DMS53 treated with DMSO at 0.1 percent for 48 hours (cell line): Measurements from ENCODE around the gene EHD1.

Experiments
- DNase-seq: peaks from one replicate; lab custom pipeline; 2025; ENCODE audit not compliant: unreplicated experiment; lab: John Stamatoyannopoulos, UW

Gene EHD1

DNA sequence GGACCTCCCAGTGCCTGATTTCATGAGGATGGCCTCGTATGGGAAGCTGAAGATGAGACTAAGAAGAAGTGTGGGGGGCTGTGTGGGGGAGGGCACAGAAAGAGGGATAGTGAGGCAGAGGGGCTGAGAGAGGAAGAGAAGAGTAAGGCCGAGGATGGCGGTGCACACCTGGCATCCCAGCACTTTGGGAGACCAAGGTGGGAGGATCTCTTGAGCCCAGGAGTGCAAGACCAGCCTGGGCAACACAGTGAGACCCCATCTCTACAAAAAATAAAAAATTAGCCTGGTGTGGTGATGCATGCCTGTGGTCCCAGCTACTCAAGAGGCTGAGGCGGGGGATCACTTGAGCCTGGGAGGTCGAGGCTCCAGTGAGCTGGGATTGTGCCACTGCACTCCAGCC is 13.5 kb upstream of the EHD1 start:
- DNase-seq = no peak

DNA sequence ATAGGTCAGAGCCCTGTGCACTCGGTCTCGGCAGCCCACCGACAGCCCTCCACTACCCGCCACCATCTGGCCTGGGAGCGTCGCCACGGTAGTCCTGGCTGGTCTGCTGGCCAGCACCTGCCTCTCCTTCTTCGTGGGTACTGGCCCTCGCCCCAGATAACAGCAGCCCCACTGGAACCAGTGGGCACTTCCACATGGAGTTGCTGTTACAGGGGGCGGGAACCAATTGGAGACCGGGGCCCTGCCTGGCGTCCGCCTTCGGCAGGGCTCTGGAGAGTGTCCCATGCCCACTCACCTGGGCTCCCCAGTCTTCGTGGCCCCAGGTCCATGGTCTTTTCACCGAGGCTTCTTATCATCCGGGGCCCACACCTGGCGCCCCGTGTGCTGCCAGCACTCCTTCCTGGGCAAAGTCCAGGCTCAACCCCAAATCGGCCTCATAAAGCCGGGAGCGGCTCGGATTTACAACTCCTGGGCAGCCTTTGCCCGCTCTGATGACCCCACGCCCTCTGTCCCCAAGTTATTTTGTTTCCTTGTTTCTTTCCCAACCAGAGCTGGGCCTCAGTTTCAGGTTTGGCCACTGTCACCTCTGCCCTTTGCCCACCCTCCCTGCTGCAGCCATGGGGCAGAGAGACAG is 12.9 kb upstream of the EHD1 start:
- DNase-seq = no peak

DNA sequence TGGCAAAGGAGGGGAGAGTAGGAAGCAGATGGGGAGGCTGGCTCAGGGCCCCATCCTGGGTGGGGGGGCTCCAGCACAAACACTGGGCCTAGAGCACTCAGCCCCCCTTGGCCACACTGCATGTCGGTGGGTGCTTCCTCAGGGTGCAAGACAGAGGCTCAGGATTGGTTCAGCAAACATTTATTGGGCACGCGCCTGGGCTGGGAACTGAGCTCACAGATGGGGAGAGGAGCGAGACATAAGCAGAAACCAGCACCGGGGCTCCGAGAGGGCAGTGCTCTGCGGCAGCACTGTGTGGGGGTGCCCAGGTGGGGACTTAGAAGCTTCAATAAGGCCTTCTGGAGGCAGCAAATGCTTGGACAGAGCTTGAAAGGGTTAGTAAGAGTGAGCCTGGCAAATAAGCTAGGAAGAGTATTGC is 12.1 kb upstream of the EHD1 start:
- DNase-seq = no peak

DNA sequence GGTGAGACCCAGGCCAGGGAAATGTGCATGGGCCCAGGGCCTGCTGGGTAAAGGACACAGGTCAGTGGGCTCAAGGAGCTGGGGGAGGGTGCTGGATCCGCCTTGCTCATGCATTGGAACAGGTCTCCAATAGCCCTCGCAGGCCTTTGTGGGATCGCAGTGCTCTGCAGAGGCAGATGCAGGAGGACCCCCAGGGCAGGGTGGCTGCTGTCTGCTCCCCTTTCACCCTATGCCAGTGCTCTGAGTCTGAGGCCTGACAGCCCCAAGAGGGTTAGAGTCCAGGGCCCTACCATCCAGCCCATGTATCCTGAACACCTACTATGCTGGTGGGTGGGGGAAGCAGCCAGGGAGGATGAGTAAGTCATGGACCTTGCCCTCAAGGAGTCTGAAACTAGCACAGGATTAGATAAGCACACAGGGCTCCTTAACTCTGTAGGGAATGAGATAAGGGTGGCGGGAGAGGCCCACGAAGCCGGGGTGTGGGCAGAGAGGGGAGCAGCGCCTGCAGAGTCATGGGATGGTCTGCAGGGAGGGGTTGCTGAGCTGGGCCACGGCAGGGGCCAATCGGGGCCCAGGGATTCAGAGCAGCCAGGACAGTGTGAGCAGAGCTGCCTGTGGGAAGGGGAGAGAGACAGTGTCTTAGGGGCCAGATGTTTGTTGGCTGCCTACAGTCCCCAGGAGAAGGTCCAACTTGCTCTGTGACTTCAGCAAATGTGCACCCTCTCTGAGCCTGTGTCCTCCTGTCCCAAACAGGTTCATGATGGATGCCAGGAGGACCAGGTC is 10.5 kb upstream of the EHD1 start:
- DNase-seq = no peak

DNA sequence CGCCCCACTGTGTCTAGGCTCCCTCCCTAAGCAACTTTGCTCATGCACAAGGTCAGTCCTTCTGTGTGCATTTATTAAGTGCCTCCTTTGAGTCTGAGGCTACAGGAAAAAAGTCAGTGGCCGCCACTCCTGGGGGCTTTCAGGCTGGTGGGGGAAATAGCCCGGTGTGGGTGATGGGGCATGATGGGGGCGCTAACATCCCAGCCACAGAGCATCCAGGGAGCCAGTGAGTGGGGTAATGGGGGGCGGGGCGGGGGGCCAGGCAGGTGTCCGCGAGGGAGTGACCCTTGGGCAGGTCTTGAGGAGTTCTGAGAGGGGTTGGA is 9.9 kb upstream of the EHD1 start:
- no peak for DNase-seq

DNA sequence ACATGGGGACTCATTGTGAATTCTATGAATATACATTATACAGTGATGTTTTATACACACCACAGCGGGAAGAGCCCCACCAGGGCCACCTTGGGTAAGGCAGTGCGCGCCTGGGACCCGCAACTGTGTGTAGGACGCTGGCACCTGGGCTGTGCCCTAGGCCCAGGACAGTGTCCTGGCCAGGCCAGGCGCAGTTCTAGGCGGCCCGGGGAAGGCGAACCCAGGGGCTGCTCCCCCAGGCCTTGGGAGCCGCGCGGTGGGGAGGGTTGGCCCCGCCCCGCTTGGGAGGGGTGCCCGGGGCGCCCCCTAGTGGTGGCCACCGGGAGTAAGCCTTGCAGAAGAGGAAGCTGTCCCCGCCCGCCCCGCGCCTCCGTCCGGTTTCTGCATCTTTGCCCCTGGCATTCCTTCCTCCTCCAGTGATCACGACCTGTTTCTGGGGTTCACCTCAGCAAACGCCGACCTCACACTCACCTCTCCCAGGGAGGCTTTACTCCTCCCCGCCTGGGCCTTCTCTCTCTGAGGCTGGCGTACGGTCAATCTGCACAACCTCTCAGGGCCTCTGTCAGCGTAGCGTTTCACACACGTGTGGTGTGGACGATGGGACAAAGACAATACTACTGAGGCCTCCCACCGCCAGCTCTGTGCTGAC is 9.5 kb upstream of the EHD1 start:
- DNase-seq = peak; percentile 60

DNA sequence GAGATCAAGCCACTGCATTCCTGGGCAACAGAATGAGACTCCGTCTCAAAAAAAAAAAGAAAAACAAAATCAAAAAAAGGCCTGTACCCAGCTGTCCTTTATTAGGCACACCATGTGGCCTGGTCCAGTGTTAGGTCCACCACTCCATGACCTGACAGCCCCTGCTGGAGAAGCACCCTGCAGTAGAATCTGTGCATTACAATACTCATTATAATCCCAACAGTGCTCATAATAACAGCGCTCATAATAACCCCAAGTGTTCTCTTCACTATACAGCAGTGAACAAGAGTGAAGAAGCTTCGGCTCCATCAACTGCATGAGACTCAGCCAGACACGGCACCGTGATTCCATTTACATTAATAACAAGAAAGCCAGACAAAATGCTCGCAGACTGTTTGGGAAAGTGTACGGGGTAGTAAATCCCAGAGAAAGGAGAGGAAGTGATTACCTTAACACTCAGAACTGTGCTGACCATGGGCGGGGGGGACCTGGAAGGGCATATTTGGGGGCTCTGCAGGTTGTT is 8.9 kb upstream of the EHD1 start:
- DNase-seq = no peak

DNA sequence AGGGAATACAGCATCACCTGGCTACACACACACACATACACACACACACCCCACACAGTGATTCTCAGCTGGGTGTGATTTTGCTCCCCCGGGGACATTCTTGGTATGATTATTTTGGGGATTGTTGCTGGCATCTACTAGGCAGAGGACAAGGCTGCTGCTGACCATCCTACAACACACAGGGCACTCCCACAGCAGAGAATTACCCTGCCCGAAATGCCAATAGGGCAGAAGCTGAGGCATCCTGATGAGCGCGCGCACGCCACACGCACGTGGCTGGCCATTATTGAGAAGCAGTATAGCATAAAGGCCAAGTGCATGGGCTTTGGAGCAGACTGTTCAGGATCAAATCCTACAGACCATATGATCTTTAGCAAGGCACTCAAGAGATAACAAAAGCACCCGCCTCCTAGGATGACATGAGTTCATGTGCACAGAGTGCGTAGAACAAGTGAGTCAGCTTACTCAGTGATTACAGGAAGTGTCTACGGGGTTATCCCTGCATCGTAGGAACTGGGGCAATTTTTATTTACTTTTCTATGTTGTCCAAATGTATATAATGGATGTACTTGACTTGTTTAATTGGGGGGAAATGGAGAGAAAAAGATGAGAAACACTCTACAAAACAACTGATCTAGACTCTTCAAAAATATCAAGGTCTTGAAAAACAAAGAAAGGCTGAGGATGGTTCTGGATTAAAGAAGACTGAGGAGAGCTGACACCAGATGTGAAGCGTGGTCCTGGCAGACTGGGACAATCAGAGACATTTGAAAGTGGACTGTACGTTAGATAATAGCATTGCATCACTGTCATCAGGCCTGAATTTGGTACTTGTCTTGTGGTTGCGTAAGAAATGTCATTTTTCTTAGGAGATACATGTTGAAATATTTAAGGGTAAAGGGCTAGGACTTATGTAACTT is 7.2 kb upstream of the EHD1 start:
- DNase-seq = peak; percentile 79

DNA sequence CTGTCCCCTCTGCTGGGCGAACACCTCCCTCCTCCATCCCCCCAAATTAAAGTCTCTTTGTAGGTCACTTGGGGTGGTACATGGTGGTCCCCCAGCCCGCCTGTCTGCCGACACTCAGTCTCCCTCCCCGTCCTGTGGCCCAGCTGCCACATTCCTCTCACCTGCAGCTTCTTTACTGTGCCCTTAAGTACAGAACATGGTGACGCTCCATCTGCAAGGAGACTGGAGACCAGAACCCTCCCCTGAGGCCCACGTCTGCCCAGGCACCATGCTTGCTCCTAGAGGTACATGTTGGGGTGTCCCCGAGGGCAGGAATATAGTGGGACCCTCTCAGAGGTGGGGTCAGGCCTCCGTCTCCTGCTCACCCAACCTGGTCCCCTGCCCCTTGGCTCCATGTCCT is 5.6 kb upstream of the EHD1 start:
- DNase-seq = no peak

DNA sequence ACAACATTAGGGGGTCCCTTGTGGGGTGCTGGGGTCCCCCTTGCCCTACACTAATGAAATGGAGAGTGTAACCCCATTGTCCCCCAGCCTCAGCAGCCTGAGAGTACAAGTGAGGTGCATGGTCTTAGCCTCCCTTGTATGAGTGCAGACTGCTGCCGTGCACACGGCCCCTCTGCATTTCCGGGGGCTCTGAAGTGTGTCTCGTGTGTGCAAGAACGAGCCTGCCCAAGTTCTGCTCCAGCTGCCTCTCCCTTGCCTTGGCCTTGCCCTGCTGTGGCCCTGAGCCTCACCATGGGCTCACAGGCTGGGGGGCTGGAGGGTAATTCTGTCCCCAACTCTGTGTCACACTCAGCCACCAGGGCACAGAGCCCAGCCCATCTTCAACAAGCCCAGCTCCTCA is 5.2 kb upstream of the EHD1 start:
- DNase-seq = no peak

DNA sequence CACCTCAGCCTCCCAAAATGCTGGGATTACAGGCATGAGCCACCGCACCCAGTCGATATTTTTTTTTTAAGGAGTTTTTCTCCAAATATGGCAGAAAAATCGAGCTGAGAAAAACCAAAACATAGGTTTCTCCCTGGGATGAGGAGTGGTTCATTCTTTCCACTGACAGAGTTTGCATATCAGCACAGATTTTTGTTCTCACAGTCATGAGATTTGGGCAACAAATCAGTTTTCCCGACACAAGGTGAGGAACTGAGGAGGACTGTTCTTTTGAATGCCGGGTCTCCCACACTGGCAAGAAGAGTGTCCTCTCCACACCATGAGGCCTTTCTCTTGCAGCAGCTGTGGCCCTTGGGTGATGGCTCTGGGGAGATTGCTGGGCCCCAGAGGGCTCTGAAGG is 3.8 kb upstream of the EHD1 start:
- no peak for DNase-seq

DNA sequence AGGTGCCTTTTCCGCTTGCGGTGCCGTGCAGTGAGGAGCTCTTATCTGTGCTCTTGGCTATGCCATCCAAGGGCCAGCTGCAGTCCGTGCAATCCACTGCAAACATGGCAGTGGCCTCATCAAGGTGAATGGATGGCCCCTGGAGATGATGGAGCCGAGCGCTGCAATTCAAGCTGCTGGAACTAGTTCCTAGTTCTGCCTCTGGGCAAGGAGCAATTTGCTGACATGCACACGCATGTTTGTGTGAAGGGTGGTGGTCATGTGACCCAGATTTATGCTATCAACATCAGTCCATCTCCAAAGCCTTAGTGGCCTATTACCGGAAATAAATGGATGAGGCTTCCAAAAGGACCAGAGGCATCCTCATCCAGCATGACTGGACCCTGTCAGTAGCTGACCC is 3.1 kb upstream of the EHD1 start:
- DNase-seq = no peak

DNA sequence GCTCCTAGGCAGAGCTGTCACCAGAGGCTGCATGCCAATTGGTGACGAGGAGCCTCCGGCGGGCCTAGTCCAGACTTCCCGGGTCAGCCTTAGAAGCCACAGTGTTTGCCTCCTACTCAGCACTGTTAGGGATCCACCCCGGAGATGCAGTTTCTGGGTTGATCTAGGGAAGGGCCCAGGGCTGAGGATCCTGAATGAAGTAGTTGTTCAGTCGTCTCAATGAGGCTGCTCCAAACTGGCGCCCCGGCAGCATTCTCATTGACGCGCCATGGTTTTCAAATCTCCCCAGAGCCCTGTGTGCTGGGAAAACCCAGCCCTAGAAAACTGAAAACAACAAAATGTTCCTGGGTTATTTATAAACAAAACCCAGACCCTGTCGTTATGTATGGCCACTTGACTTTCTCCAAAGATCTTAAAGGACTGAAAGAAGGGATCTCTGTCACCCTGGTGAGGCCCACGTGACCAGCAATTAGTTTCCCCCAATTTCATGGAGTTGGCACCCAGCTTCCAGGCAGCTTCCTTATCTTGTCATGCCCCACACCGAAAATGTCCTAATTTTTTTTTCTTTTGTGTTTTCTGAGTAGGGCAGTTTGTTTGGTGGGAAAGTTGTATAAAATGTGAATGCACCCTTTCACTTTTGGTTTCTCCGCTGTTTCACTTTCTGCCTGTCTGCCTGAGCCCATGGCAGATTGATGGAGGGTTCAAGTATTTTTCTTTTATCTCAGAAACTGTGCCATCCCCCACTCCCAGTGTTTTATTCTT is 2.0 kb upstream of the EHD1 start:
- no peak for DNase-seq

DNA sequence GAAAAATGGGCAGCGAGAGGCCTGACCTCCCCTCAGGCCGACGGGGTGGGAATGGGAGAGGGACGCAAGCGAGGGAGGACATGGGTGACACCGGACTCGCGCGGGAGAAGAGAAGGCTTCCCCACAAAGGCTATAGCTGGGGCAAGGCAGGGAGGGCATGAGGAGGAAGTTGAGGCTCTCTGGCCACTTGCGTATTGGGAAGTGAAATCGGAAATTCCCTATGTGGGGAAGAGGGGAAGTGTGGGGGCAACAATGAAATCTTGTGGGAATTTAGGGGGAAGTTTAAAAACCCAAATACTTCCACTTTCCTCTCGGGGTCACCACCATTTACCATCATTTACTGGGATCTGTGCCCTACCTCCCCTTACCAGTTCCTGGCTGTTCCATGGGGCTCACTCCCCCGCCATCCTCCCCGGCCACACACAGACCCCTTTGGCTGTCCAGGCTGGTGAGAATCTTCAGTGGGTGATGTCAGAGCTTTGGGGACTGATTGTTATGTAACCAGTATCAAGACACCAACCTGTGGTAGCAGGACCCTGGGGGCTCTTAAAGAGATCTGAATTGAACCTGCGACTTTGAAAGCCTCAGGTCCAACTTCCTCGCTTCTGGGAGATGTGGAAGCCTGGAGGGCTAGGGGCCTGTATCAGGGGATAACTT is 951 bp upstream of the EHD1 start:
- no peak for DNase-seq

DNA sequence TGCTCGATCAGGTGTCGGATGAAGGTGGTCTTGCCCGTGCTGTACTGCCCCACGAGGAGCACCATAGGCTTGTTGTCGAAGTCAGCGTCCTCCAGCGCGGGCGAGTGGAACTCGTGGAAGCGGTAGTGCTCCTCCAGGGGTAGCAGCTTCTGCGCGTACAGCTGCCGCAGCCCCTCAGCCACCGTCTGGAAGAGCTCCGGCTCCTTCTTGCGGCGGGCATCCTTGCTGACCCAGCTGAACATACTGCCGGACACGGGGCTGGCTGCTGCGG is 263 bp downstream of the EHD1 start:
- DNase-seq = peak; percentile 66

DNA sequence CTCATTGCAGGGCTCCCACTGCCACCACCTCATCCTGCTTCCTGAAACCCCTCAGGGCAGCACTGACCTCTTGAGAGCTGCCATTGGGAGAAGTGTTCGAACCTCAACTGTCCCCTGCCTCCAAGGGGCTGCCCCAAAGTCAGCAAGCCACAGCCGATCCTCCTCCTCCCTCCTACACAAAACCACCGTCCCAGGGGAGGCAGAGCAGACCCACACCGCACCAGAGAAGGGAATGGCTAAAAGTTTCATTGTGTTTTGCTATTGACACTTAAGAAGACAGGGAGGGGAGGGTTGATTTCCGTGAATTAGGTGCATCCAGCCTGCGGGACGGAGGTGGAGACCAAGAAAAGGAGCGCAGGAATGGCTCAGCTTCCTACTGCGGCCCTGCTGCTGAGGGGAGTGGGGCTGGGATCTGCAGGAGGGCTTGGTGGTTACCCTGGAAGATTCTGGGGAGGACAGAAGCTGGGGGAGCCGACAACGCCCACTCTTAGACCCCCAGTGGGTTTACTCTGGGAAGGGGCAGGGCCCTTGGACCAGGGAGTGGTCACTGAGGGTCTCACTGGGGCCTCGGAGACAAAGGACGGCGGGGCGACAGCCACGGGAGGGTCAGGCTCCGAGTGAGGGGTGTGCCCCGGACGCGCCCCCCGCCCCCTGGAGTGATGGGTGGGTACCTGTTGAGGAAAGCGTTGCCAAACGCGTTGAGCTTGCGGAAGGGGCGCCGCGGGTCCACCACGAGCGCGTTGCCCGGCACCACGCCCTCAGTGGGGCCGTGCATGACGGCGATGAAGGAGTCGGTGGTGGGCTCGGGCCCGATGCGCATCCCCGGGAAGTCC is 815 bp downstream of the EHD1 start:
- no peak for DNase-seq

DNA sequence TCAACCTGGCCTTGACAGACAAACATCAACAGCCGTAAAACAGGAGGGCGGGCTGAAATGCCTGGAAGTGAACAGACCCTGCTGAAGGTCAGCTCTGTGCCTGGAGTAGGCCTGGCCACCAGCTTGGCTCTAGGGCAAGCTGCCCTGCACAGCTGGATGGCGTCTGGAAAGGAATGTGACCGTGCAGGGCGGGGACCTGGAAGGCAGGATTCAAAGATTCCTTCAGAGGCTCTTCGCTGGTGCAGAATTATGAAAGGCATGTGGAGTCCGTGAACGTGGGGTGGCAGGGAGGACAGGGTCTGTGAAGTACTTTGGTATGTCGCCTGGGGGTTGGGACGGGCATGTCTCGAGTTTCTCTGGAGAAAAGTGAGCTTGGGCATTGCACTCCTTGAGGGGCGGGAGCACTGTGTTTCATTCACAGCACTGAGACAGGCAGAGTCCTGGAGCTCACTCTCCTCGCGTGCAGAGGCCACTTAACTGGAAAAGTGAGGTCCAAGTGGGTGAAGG is 1.5 kb downstream of the EHD1 start:
- DNase-seq = no peak

DNA sequence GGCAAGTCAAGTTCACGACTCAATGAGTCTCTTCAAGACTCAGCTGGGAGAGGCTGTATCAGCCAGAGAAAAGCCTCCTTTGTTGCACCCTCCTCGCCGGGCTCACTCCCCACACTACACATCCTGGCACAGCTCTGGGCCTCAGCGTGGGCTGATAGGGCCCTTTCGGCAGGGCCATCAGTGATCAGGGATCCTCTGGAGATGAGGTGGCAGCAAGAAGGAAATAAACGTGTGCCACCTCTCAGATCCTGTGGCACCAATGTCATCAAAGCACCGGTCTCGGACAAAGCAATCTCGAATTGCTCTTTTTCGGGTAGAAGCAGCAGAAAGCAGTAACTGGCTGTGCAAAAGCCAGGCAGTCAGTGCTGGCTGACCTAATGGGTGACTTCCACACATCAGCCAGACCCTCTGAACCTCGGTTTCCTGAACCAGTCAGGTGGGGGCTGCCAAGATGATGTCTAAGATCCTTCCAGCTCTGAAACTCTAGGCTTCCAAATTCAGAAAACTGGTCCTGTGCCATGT is 2.1 kb downstream of the EHD1 start:
- DNase-seq = no peak
